Parathyroid adenoma (tissue), 2 donors: Measurements from ENCODE around the gene MOGAT2.

Experiments
- H2AFZ ChIP-seq: fragments of 300-600 bp; sonication (generic); one replicate; pipeline ENCODE4 v1.7.0; 2017; ENCODE audit warnings: antibody characterized with exemption, mild to moderate bottlenecking
- H3K27ac ChIP-seq: fragments of 300-600 bp; sonication (generic); one replicate; pipeline ENCODE4 v1.7.0; 2017
- H3K27me3 ChIP-seq: fragments of 300-600 bp; sonication (generic); one replicate; pipeline ENCODE4 v1.7.0; 2017; ENCODE audit warnings: low read length; ENCODE audit not compliant: control insufficient read depth, insufficient read depth
- H3K36me3 ChIP-seq: fragments of 300-600 bp; sonication (generic); one replicate; pipeline ENCODE4 v1.7.0; 2017; ENCODE audit warnings: low read length; ENCODE audit not compliant: control insufficient read depth, insufficient read depth
- H3K4me1 ChIP-seq: fragments of 300-600 bp; sonication (generic); one replicate; pipeline ENCODE4 v1.7.0; 2017; ENCODE audit warnings: control low read depth
- H3K4me2 ChIP-seq: fragments of 300-600 bp; sonication (generic); one replicate; pipeline ENCODE4 v1.7.0; 2017; ENCODE audit warnings: low read length
- H3K4me3 ChIP-seq: fragments of 300-600 bp; sonication (generic); one replicate; pipeline ENCODE4 v1.7.0; 2017; ENCODE audit warnings: low read depth, low read length
- H3K79me2 ChIP-seq: fragments of 300-600 bp; sonication (generic); one replicate; pipeline ENCODE4 v1.7.0; 2017; ENCODE audit warnings: control low read depth
- H3K9ac ChIP-seq: fragments of 300-600 bp; sonication (generic); one replicate; pipeline ENCODE4 v1.7.0; 2017; ENCODE audit warnings: mild to moderate bottlenecking
- H3K9me3 ChIP-seq: fragments of 300-600 bp; sonication (generic); one replicate; pipeline ENCODE4 v1.7.0; 2017; ENCODE audit warnings: low read length; ENCODE audit not compliant: control insufficient read depth
- CTCF ChIP-seq: fragments of 300-600 bp; sonication (generic); IDR thresholded peaks from one replicate; pipeline ENCODE4 v1.7.0; 2017; ENCODE audit warnings: antibody characterized with exemption, mild to moderate bottlenecking
- donor health status: primary hyperparathyroidism.

MOGAT2 gene

DNA sequence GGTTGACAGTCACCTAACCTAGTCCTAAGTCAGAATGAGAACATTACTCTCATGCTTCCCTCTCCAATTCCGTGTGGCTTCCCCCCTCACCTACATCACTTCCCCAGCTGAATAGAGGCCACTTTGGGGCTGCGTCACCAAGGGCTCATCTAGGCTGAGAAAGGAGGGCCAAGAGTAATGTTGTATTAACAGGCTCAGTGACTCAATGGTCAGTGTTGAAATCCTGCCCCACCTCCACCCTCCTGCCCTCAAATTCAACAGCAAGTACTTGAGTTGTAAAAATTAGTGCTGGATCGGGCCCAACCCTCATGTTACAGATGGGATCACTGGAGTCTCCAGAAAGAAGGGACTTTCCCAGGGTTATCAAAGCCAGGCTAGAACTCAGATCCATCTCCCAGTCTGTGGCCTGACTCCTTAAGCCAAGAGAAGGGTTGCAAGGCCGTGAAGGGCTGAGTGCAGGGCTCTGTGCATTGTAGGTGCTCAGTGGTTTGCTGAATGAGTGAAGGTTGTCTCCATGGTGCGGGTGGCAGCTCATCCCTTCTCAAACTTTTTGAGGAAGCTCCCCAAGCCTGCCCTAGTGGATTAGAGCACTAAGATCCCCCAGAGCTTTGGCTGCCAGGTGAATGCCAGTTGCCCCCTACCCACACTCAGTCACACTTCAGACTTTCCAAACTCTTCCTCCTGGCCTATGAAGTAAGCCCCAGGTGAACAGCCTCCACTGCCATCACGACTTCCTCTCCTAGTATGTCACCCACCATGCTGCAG is 54.2 kb downstream of the MOGAT2 start:
- H3K4me2 ChIP-seq, result no peak overlapping the region
- H3K9me3 ChIP-seq, result no peaks in the 10 kb centered on the region
- H3K27ac ChIP-seq, result no peak overlapping the region
- H3K27me3 ChIP-seq, result no peaks in the 10 kb centered on the region
- H3K4me1 ChIP-seq, result no peaks in the 10 kb centered on the region
- no peak overlapping the region for H3K4me3 ChIP-seq
- H3K9ac ChIP-seq, result no peak overlapping the region
- TF ChIP-seq CTCF, result no peak
- no peaks in the 10 kb centered on the region for H3K36me3 ChIP-seq
- H2AFZ ChIP-seq, result no peak overlapping the region
- H3K79me2 ChIP-seq, result no peaks in the 10 kb centered on the region

DNA sequence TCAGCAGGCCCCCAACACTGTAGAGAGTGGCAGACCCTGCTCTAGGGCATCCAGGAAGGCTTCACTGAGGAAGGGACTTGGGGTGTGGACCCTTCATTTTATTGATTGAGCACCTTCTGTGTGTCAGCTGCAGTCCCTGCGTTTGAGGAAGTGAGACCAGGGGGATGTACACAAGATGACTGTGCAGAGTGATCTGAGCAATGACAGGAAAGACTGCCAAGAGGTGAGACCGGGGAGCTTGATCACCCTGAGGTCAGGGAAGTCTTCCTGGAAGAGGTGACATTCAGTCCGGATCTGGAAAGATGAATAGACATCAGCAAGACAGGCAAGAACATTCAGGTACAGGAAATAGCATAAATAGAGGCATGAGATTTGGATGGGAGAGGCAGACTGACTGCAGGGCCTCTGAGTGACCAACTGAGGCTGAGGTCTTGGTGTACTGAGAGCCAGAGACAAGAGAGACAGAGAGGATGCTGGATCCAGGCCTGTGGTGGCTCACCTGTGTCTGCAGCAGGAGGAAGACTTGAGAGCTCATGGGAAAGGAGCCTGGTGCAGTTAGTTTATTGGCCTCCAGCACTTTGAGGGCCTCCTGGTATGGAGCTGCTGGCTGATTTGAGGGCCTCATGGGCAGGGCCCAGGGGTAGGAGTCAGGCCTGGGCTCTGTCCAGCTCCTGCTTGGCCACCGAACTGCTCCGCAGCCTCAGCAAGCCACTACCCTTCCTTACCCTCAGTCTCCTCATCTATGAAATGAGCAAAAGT is 56.1 kb downstream of the MOGAT2 start:
- H3K4me1 ChIP-seq, result no peaks in the 10 kb centered on the region
- H3K9me3 ChIP-seq, result no peaks in the 10 kb centered on the region
- no peak overlapping the region for H3K4me3 ChIP-seq
- no peaks in the 10 kb centered on the region for H3K27me3 ChIP-seq
- H2AFZ ChIP-seq, result no peak overlapping the region
- no peak overlapping the region for H3K27ac ChIP-seq
- H3K9ac ChIP-seq, result no peak overlapping the region
- H3K4me2 ChIP-seq, result no peak overlapping the region
- no peaks in the 10 kb centered on the region for H3K79me2 ChIP-seq
- H3K36me3 ChIP-seq, result no peaks in the 10 kb centered on the region
- no peak for TF ChIP-seq CTCF

- no peak overlapping the region for H2AFZ ChIP-seq
- H3K79me2 ChIP-seq, result no peaks in the 10 kb centered on the region
- no peaks in the 10 kb centered on the region for H3K9me3 ChIP-seq
- H3K4me2 ChIP-seq, result no peak overlapping the region
- H3K4me3 ChIP-seq, result no peak overlapping the region
- no peaks in the 10 kb centered on the region for H3K27me3 ChIP-seq
- no peak overlapping the region for H3K9ac ChIP-seq
- TF ChIP-seq CTCF, result no peak
- no peaks in the 10 kb centered on the region for H3K36me3 ChIP-seq
- no peak overlapping the region for H3K27ac ChIP-seq
- H3K4me1 ChIP-seq, result no peaks in the 10 kb centered on the region
Observed at GRCh38 chr11:75775056-75775455, 57.4 kb downstream of the MOGAT2 start.

DNA sequence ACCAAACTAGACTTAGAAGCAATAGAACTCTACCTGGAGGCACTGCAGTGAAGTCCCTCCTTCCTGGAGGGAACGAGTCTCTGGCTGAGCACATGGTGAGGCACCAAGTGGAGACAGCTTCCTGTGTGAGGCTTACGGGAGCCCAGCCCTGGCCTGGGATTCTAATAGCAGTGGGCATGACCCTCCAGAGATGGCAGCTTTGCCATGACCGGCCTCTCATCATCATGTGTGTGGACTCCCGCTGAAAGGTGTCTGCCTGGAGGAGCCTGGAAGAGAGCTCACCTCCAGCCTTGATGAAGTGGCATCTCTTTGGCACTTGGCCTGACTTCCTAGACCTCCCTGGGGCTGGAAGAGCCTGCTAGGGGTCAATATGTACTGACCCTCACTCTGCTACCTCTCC is 58.9 kb downstream of the MOGAT2 start:
- Histone ChIP-seq H3K79me2 (no peaks in the 10 kb centered on the region), H3K9ac (no peak overlapping the region), H3K27ac (no peak overlapping the region), H3K4me1 (no peaks in the 10 kb centered on the region), H3K27me3 (no peaks in the 10 kb centered on the region), H3K4me2 (no peak overlapping the region), H3K36me3 (no peaks in the 10 kb centered on the region), H2AFZ (no peak overlapping the region), H3K9me3 (no peaks in the 10 kb centered on the region), H3K4me3 (no peak overlapping the region)
- no peak for TF ChIP-seq CTCF
